HL-60 (cell line): ENCODE measurements around the gene KANSL1.

Source experiments
- DNase-seq, 2 experiments: peaks; one replicate each; pipeline ENCODE4 v3.0.0-alpha.2; 2010 to 2020; ENCODE audit warnings: low read depth in 1 of 2, low spot score in 1 of 2
- H3K27ac ChIP-seq: fragments of 250-450 bp; sonication (Bioruptor Pico); replicated peaks from 2 replicates; pipeline ENCODE4 v1.5.1; 2020; ENCODE audit warnings: mild to moderate bottlenecking, moderate library complexity
- H3K27me3 ChIP-seq: fragments of 250-450 bp; sonication (Bioruptor Pico); 2 replicates; pipeline ENCODE4 v1.5.1; 2021; ENCODE audit warnings: mild to moderate bottlenecking, moderate library complexity; ENCODE audit not compliant: insufficient read depth, poor library complexity, severe bottlenecking
- H3K4me3 ChIP-seq: replicated peaks from 2 replicates; pipeline ENCODE4 v1.5.1; 2011; ENCODE audit warnings: mild to moderate bottlenecking, control low read depth, low read length; ENCODE audit not compliant: insufficient read depth
- GABPA ChIP-seq: IDR thresholded peaks from 2 replicates; pipeline ENCODE4 v1.6.1; 2012; ENCODE audit warnings: low read depth
- POLR2AphosphoS5 ChIP-seq: IDR thresholded peaks from 2 replicates; pipeline ENCODE4 v1.6.1; 2012; ENCODE audit warnings: low read depth
- SPI1 ChIP-seq: IDR thresholded peaks from 2 replicates; pipeline ENCODE4 v1.6.1; 2012; ENCODE audit warnings: low read depth, mild to moderate bottlenecking, borderline replicate concordance
- TF ChIP-seq, protein P1 (sequence below): IDR thresholded peaks from 2 replicates; pipeline ENCODE4 v1.6.1; 2012; ENCODE audit warnings: low read depth; ENCODE audit not compliant: insufficient replicate concordance
- TF ChIP-seq, protein P2 (sequence below): IDR thresholded peaks from one replicate; pipeline ENCODE4 v1.5.1; 2011; ENCODE audit warnings: low read length, control low read depth, inconsistent platforms; ENCODE audit not compliant: insufficient read depth

Gene KANSL1

DNA sequence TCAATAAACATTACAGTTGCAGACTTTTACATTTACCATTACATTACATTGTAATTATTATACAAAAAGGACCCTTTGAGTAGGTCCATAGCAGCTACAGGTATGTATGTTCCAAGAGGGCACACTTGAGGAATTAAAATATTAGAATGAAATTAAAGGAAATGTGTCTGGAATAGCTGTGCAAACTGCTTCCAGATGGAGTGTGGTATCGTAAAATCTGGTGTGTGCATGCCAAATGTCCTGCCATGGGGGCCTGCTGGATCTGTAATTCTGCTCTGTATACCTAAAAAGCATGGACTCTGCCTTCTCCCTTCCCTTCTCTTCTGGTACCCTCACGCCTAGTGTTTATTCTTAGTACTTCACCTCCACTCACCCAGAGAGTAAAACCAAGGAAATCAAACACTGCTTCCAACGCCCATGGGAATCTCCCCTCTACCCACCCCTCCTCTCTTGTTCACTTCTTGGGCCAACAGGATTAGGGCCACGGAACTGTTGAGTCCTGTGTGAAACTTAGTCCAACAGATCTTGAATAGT lies 155.4 kb downstream of the KANSL1 start:
- TF ChIP-seq POLR2AphosphoS5 (no peak), SPI1 (no peak), GABPA (no peak)
- TF ChIP-seq, protein P1, sequence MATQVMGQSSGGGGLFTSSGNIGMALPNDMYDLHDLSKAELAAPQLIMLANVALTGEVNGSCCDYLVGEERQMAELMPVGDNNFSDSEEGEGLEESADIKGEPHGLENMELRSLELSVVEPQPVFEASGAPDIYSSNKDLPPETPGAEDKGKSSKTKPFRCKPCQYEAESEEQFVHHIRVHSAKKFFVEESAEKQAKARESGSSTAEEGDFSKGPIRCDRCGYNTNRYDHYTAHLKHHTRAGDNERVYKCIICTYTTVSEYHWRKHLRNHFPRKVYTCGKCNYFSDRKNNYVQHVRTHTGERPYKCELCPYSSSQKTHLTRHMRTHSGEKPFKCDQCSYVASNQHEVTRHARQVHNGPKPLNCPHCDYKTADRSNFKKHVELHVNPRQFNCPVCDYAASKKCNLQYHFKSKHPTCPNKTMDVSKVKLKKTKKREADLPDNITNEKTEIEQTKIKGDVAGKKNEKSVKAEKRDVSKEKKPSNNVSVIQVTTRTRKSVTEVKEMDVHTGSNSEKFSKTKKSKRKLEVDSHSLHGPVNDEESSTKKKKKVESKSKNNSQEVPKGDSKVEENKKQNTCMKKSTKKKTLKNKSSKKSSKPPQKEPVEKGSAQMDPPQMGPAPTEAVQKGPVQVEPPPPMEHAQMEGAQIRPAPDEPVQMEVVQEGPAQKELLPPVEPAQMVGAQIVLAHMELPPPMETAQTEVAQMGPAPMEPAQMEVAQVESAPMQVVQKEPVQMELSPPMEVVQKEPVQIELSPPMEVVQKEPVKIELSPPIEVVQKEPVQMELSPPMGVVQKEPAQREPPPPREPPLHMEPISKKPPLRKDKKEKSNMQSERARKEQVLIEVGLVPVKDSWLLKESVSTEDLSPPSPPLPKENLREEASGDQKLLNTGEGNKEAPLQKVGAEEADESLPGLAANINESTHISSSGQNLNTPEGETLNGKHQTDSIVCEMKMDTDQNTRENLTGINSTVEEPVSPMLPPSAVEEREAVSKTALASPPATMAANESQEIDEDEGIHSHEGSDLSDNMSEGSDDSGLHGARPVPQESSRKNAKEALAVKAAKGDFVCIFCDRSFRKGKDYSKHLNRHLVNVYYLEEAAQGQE, result no peak
- TF ChIP-seq, protein P2, sequence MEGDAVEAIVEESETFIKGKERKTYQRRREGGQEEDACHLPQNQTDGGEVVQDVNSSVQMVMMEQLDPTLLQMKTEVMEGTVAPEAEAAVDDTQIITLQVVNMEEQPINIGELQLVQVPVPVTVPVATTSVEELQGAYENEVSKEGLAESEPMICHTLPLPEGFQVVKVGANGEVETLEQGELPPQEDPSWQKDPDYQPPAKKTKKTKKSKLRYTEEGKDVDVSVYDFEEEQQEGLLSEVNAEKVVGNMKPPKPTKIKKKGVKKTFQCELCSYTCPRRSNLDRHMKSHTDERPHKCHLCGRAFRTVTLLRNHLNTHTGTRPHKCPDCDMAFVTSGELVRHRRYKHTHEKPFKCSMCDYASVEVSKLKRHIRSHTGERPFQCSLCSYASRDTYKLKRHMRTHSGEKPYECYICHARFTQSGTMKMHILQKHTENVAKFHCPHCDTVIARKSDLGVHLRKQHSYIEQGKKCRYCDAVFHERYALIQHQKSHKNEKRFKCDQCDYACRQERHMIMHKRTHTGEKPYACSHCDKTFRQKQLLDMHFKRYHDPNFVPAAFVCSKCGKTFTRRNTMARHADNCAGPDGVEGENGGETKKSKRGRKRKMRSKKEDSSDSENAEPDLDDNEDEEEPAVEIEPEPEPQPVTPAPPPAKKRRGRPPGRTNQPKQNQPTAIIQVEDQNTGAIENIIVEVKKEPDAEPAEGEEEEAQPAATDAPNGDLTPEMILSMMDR, result no peak
- H3K27ac ChIP-seq, result no peak overlapping the region
- no peaks in the 10 kb centered on the region for H3K27me3 ChIP-seq
- H3K4me3 ChIP-seq, result no peak overlapping the region
- no peak for DNase-seq

DNA sequence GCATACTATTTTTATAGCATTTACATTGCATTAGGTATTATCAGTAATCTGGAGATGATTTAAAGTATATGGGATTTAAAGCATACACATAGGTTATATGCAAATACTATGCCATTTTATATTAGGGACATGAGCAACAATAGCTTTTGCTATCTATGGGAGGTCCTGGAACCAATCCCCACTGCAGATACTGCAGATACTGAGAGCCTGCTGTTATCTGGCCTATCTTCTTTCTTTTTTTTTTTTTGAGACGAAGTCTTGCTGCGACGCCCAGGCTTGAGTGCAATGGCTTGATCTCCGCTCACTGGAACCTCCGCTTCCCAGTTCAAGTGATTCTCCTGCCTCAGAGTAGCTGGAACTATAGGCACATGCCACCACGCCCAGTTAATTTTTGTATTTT lies 156.7 kb downstream of the KANSL1 start:
- no peak overlapping the region for H3K27ac ChIP-seq
- DNase-seq, result no peak
- no peaks in the 10 kb centered on the region for H3K27me3 ChIP-seq
- TF ChIP-seq, protein P1, result no peak
- TF ChIP-seq GABPA (no peak), POLR2AphosphoS5 (no peak), SPI1 (no peak)
- TF ChIP-seq, protein P2, result no peak
- H3K4me3 ChIP-seq, result no peak overlapping the region

DNA sequence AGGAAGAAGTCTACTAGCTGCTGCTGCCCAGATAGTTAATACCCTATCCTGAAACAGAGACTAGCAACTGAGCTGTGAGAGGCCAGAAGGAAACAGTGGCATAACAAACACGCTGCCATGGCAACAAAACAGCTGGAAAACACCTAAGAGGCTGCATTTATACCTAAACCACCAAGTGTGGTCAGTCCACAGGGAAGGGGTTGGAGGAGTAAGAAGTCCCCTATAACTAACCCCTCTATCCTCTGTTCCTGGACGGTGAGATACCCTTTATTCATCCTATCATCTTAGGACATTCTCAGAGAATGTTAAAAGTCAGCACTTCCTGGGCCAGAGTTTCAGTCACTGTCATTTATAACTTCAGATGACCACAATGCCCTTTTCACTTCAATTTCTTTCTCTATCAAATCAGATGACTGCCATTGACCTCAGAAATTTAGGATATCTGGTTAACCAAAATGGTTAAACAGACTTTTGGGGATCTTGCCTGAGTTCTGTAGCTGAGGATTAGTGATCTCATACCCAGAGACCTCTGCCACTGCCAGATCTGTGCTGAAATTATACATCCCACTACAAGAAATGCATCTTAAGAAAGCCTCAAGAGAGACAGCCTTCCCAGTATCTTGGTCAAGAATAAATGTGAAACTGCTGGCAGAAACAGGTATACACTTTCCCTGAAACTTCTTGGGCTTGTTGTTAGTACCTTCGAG lies 158.0 kb downstream of the KANSL1 start:
- H3K4me3 ChIP-seq, result no peak overlapping the region
- TF ChIP-seq POLR2AphosphoS5, result no peak
- TF ChIP-seq, protein P2, result no peak
- TF ChIP-seq, protein P1, result no peak
- TF ChIP-seq GABPA, result no peak
- no peak for TF ChIP-seq SPI1
- H3K27me3 ChIP-seq, result no peaks in the 10 kb centered on the region
- DNase-seq, result no peak
- H3K27ac ChIP-seq, result 0 out of 2 replicates have a peak overlapping the region, but pooled peaks have one; percentile 9
